ENCODE measurements around the gene PANK1.

The PANK1 gene

GRCh38 chr10:89615824-89616223, 29.2 kb downstream of the PANK1 start:
- H3K4me3 ChIP-seq (ENCODE audit: low read depth, low read length) = no peak overlapping the region
- TF ChIP-seq POLR2A (IDR thresholded peaks at IDR 0.05; ENCODE audit: extremely low read depth, insufficient read length) (no peak), MAX (IDR thresholded peaks at IDR 0.05; ENCODE audit: low read depth, low read length) (no peak), CTCF (IDR thresholded peaks at IDR 0.05; ENCODE audit: low read depth, low read length) (no peak), MYC (IDR thresholded peaks at IDR 0.05; ENCODE audit: low read depth, low read length) (no peak)
- no peak for DNase-seq (ENCODE audit: low read depth)

- H3K4me3 ChIP-seq (ENCODE audit: low read depth, low read length) = no peak overlapping the region
- no peak for TF ChIP-seq CTCF (IDR thresholded peaks at IDR 0.05; ENCODE audit: low read depth, low read length)
- no peak for TF ChIP-seq MAX (IDR thresholded peaks at IDR 0.05; ENCODE audit: low read depth, low read length)
- no peak for TF ChIP-seq POLR2A (IDR thresholded peaks at IDR 0.05; ENCODE audit: extremely low read depth, insufficient read length)
- TF ChIP-seq MYC (IDR thresholded peaks at IDR 0.05; ENCODE audit: low read depth, low read length) = no peak
- no peak for DNase-seq (ENCODE audit: low read depth)
These were observed 29.9 kb downstream of the PANK1 start for GRCh38 chr10:89615112-89615511.

- no peak overlapping the region for H3K4me3 ChIP-seq (ENCODE audit: low read depth, low read length)
- no peak for DNase-seq (ENCODE audit: low read depth)
- no peak for TF ChIP-seq POLR2A (IDR thresholded peaks at IDR 0.05; ENCODE audit: extremely low read depth, insufficient read length)
- TF ChIP-seq MAX (IDR thresholded peaks at IDR 0.05; ENCODE audit: low read depth, low read length) = no peak
- no peak for TF ChIP-seq CTCF (IDR thresholded peaks at IDR 0.05; ENCODE audit: low read depth, low read length)
- no peak for TF ChIP-seq MYC (IDR thresholded peaks at IDR 0.05; ENCODE audit: low read depth, low read length)
These were observed 31.5 kb downstream of the PANK1 start for GRCh38 chr10:89613582-89613981.

- no peak overlapping the region for H3K4me3 ChIP-seq (ENCODE audit: low read depth, low read length)
- no peak for DNase-seq (ENCODE audit: low read depth)
- TF ChIP-seq MYC (IDR thresholded peaks at IDR 0.05; ENCODE audit: low read depth, low read length) (no peak), MAX (IDR thresholded peaks at IDR 0.05; ENCODE audit: low read depth, low read length) (no peak), POLR2A (IDR thresholded peaks at IDR 0.05; ENCODE audit: extremely low read depth, insufficient read length) (no peak), CTCF (IDR thresholded peaks at IDR 0.05; ENCODE audit: low read depth, low read length) (no peak)
These were observed 33.8 kb downstream of the PANK1 start for GRCh38 chr10:89611282-89611681.

- H3K4me3 ChIP-seq (ENCODE audit: low read depth, low read length) = no peak overlapping the region
- TF ChIP-seq MYC (IDR thresholded peaks at IDR 0.05; ENCODE audit: low read depth, low read length) (no peak), CTCF (IDR thresholded peaks at IDR 0.05; ENCODE audit: low read depth, low read length) (no peak), MAX (IDR thresholded peaks at IDR 0.05; ENCODE audit: low read depth, low read length) (no peak), POLR2A (IDR thresholded peaks at IDR 0.05; ENCODE audit: extremely low read depth, insufficient read length) (no peak)
- peak; percentile 10 for DNase-seq (ENCODE audit: low read depth)
These were observed 35.2 kb downstream of the PANK1 start for GRCh38 chr10:89609833-89610346.
